ENCODE measurements around the gene KDR. TPM values are rescaled to one million over a fixed set of nuclear protein-coding genes. Genes with fewer than 3 reads are reported as not detected.

KDR gene
- total RNA-seq, 3 donors from 2014 or later = 20.3 to 64.2 (median 40.6) TPM

DNA sequence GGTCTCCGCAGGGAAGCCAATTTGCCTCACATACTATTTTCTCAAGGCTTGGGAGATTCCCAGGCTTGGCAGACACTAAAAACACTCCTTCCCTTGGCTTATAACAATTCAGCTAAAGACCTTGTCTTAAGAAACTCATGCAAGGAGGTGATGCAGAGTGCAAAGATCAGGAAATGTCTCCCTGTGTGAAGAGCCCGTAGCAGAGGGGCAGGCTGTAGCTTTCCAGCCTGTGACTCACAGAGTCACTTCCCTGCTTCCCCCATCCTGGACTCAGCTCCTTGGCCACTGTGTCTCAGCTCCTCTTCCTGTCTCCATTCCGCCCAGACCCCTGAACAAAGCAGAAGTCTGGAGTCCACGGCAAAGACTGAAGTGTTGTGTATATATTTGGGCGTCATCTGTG, 56.1 kb downstream of the KDR start:
- DNase-seq (ENCODE audit: low spot score in 2 of 2) = no peak
- Histone ChIP-seq H3K4me3 (no peak overlapping the region), H3K27ac (peak overlapping the region in 1 of 2 donors; percentile 12), H3K36me3 (no peaks in the 10 kb centered on the region), H3K4me1 (no peaks in the 10 kb centered on the region), H3K9me3 (no peaks in the 10 kb centered on the region), H3K27me3 (no peaks in the 10 kb centered on the region)
- intact Hi-C loops (cut with DNase I; ENCODE audit: low total_unique reads) = no loop called here
- TF ChIP-seq POLR2AphosphoS5 (IDR thresholded peaks at IDR 0.05) = no peak
- TF ChIP-seq POLR2A (IDR thresholded peaks at IDR 0.05) = no peak
- TF ChIP-seq, protein P1, sequence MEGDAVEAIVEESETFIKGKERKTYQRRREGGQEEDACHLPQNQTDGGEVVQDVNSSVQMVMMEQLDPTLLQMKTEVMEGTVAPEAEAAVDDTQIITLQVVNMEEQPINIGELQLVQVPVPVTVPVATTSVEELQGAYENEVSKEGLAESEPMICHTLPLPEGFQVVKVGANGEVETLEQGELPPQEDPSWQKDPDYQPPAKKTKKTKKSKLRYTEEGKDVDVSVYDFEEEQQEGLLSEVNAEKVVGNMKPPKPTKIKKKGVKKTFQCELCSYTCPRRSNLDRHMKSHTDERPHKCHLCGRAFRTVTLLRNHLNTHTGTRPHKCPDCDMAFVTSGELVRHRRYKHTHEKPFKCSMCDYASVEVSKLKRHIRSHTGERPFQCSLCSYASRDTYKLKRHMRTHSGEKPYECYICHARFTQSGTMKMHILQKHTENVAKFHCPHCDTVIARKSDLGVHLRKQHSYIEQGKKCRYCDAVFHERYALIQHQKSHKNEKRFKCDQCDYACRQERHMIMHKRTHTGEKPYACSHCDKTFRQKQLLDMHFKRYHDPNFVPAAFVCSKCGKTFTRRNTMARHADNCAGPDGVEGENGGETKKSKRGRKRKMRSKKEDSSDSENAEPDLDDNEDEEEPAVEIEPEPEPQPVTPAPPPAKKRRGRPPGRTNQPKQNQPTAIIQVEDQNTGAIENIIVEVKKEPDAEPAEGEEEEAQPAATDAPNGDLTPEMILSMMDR (IDR thresholded peaks at IDR 0.05) = no peak

- no peak for DNase-seq (ENCODE audit: low spot score in 2 of 2)
- Histone ChIP-seq H3K36me3 (no peaks in the 10 kb centered on the region), H3K27me3 (no peaks in the 10 kb centered on the region), H3K9me3 (no peaks in the 10 kb centered on the region), H3K4me3 (no peak overlapping the region), H3K27ac (no peak overlapping the region), H3K4me1 (no peaks in the 10 kb centered on the region)
- intact Hi-C loops (cut with DNase I; ENCODE audit: low total_unique reads) = no loop called here
- TF ChIP-seq POLR2AphosphoS5 (IDR thresholded peaks at IDR 0.05) (no peak), POLR2A (IDR thresholded peaks at IDR 0.05) (no peak)
- TF ChIP-seq, protein P1 (IDR thresholded peaks at IDR 0.05) = no peak
These were observed 56.9 kb downstream of the KDR start for GRCh38 chr4:55068522-55068921.

GRCh38 chr4:55066018-55066417, 59.4 kb downstream of the KDR start:
- no peaks in the 10 kb centered on the region for H3K9me3 ChIP-seq
- no peaks in the 10 kb centered on the region for H3K36me3 ChIP-seq
- no peaks in the 10 kb centered on the region for H3K27me3 ChIP-seq
- no peak for DNase-seq (ENCODE audit: low spot score in 2 of 2)
- no peak overlapping the region for H3K4me3 ChIP-seq
- intact Hi-C loops (cut with DNase I; ENCODE audit: low total_unique reads) = no loop called here
- TF ChIP-seq POLR2A (IDR thresholded peaks at IDR 0.05) = no peak
- TF ChIP-seq, protein P1 (IDR thresholded peaks at IDR 0.05) = no peak
- no peak for TF ChIP-seq POLR2AphosphoS5 (IDR thresholded peaks at IDR 0.05)
- H3K27ac ChIP-seq = no peak overlapping the region
- H3K4me1 ChIP-seq = no peaks in the 10 kb centered on the region

DNA sequence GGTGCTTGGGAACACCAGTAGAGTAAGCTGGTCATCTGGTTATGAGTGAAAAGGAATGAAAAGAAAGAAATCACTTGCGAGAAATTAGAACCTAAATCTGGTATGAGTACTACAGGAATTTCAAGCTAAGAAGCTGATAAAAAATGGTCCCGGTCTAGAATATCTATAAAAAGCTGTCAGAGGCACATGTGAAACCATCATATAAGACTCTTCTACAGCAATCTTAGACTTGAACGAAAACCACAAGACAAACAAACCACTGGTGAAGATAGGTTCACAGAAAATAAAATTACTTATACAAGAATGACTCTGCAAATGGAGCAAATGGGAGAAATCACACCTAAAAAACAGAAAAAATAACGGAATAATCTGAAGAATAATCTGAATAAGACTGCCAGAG, 69.9 kb downstream of the KDR start:
- intact Hi-C loops (cut with DNase I; ENCODE audit: low total_unique reads) = no loop called here
- DNase-seq (ENCODE audit: low spot score in 2 of 2) = no peak

GRCh38 chr4:55051532-55051931, 73.9 kb downstream of the KDR start:
- Histone ChIP-seq H3K4me3 (no peak overlapping the region), H3K27ac (no peak overlapping the region), H3K9me3 (peaks cover 0 to 14% of the 10 kb centered on the region in 2 donors), H3K4me1 (no peaks in the 10 kb centered on the region), H3K27me3 (no peaks in the 10 kb centered on the region), H3K36me3 (no peaks in the 10 kb centered on the region)
- TF ChIP-seq, protein P1 (IDR thresholded peaks at IDR 0.05) = no peak
- TF ChIP-seq POLR2AphosphoS5 (IDR thresholded peaks at IDR 0.05) = no peak
- TF ChIP-seq POLR2A (IDR thresholded peaks at IDR 0.05) = no peak
- intact Hi-C loops (cut with DNase I; ENCODE audit: low total_unique reads) = no loop called here
- DNase-seq (ENCODE audit: low spot score in 2 of 2) = no peak

More for the DNA sequence above, 69.9 kb downstream of the KDR start:
- Histone ChIP-seq H3K4me1 (no peaks in the 10 kb centered on the region), H3K36me3 (no peaks in the 10 kb centered on the region), H3K27ac (no peak overlapping the region), H3K4me3 (no peak overlapping the region), H3K9me3 (peaks cover 0 to 11% of the 10 kb centered on the region in 2 donors), H3K27me3 (no peaks in the 10 kb centered on the region)
- TF ChIP-seq, protein P1 (IDR thresholded peaks at IDR 0.05) = no peak
- TF ChIP-seq POLR2AphosphoS5 (IDR thresholded peaks at IDR 0.05) = no peak
- TF ChIP-seq POLR2A (IDR thresholded peaks at IDR 0.05) = no peak
